Gastroesophageal sphincter (tissue), 4 donors: Measurements from ENCODE around the gene C12orf56. TPM values are rescaled to one million over a fixed set of nuclear protein-coding genes. Genes with fewer than 3 reads are reported as not detected.

Experiments
- ATAC-seq: fragments of 150-250 bp; one replicate; pipeline ENCODE4 v1.9.1; 2016; ENCODE audit warnings: mild to moderate bottlenecking, moderate library complexity
- H3K27ac ChIP-seq, 4 donors: fragments of 200-600 bp; sonication (generic) in 3 of 4; 1 replicate in 3 of 4; 2 replicates in 1 of 4; pipeline ENCODE4 v1.5.1; 2016 to 2019
- H3K27me3 ChIP-seq: fragments of 200-600 bp; sonication (generic); one replicate; pipeline ENCODE4 v1.5.1; 2019
- H3K36me3 ChIP-seq, 2 donors: fragments of 200-600 bp; sonication (generic); one replicate each; pipeline ENCODE4 v1.5.1; 2019; ENCODE audit warnings: control low read depth in 1 of 2
- H3K4me1 ChIP-seq, 3 donors: fragments of 200-600 bp; sonication (generic); 1 replicate in 2 of 3; 2 replicates in 1 of 3; pipeline ENCODE4 v1.5.1; 2016 to 2019; ENCODE audit warnings: control low read depth in 2 of 3
- H3K4me3 ChIP-seq, 2 donors: fragments of 200-600 bp; sonication (generic); one replicate each; pipeline ENCODE4 v1.5.1; 2019; ENCODE audit warnings: mild to moderate bottlenecking in 1 of 2, moderate library complexity in 1 of 2
- H3K9me3 ChIP-seq, 3 donors: fragments of 200-600 bp; sonication (generic); one replicate each; pipeline ENCODE4 v1.5.1; 2017 to 2019; ENCODE audit warnings: control low read depth in 2 of 3
- EP300 ChIP-seq: sonication (generic); formaldehyde crosslinking; IDR thresholded peaks from one replicate; pipeline ENCODE4 v1.6.1; 2017; ENCODE audit warnings: antibody characterized with exemption, mild to moderate bottlenecking
- POLR2A ChIP-seq, 2 donors: fragments of 450-650 bp; IDR thresholded peaks; one replicate each; pipeline ENCODE4 v1.6.1; 2017; ENCODE audit warnings: antibody characterized with exemption in 2 of 2, mild to moderate bottlenecking in 2 of 2, moderate library complexity in 1 of 2
- POLR2AphosphoS5 ChIP-seq: sonication (generic); formaldehyde crosslinking; IDR thresholded peaks from one replicate; pipeline ENCODE4 v1.6.1; 2017; ENCODE audit warnings: antibody characterized with exemption
- WGBS, 2 donors: methylation state at CpG; one replicate each; pipeline ENCODE4 v1.1.5; 2018; ENCODE audit warnings: low coverage in 1 of 2; 5-methylcytosine and 5-hydroxymethylcytosine counted together
- total RNA-seq, 4 donors: library from RNA; depleted of rRNA; stranded (reverse); fragments of >200 nt; gene quantifications; one replicate each; pipeline ENCODE4 v1.1.0, GENCODE V29; 2016
- TF ChIP-seq, protein P1 (sequence below), 4 experiments: fragments of 200-600 bp in 2 of 4; fragments of 450-650 bp in 2 of 4; sonication (generic) in 1 of 4; IDR thresholded peaks; one replicate each; pipeline ENCODE4 v1.5.1; 2017 to 2019; ENCODE audit warnings: antibody characterized with exemption in 4 of 4, mild to moderate bottlenecking in 2 of 4, moderate library complexity in 2 of 4

C12orf56 gene
- total RNA-seq, 4 donors from 2014 or later = not detected

DNA sequence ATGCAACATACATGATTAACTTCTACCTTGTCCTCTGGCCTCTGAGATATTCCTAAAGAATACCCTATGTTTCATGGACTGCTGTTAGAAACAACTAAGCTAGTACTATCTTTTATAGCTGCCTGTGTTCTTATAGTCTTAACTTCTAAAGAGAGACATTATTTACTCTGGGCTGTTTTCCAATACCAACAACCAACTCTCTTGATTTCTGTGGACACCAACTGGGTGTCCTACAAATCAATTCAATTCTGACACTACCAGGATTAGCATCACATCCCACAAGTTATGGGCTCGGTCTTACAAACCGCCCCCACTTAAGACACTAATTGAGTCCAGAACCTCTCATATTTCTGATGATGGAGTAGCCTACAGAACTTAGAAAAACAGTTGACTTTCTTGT lies 21.9 kb upstream of the C12orf56 start:
- no peak for TF ChIP-seq POLR2A (IDR thresholded peaks at IDR 0.05)
- no peak for TF ChIP-seq EP300
- TF ChIP-seq, protein P1, sequence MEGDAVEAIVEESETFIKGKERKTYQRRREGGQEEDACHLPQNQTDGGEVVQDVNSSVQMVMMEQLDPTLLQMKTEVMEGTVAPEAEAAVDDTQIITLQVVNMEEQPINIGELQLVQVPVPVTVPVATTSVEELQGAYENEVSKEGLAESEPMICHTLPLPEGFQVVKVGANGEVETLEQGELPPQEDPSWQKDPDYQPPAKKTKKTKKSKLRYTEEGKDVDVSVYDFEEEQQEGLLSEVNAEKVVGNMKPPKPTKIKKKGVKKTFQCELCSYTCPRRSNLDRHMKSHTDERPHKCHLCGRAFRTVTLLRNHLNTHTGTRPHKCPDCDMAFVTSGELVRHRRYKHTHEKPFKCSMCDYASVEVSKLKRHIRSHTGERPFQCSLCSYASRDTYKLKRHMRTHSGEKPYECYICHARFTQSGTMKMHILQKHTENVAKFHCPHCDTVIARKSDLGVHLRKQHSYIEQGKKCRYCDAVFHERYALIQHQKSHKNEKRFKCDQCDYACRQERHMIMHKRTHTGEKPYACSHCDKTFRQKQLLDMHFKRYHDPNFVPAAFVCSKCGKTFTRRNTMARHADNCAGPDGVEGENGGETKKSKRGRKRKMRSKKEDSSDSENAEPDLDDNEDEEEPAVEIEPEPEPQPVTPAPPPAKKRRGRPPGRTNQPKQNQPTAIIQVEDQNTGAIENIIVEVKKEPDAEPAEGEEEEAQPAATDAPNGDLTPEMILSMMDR (IDR thresholded peaks at IDR 0.05) = no peak
- no peak for TF ChIP-seq POLR2AphosphoS5
- H3K36me3 ChIP-seq = peaks cover 0 to 74% of the 10 kb centered on the region in 2 donors
- H3K9me3 ChIP-seq = no peaks in the 10 kb centered on the region
- H3K27me3 ChIP-seq = no peaks in the 10 kb centered on the region
- peaks cover 0 to 4% (median 0%) of the 10 kb centered on the region in 3 donors for H3K4me1 ChIP-seq
- WGBS, 2 donors = no CpG with 5 or more reads among the region's 2 CpGs
- H3K27ac ChIP-seq = no peak overlapping the region
- H3K4me3 ChIP-seq = no peak overlapping the region
- no peak for ATAC-seq

DNA sequence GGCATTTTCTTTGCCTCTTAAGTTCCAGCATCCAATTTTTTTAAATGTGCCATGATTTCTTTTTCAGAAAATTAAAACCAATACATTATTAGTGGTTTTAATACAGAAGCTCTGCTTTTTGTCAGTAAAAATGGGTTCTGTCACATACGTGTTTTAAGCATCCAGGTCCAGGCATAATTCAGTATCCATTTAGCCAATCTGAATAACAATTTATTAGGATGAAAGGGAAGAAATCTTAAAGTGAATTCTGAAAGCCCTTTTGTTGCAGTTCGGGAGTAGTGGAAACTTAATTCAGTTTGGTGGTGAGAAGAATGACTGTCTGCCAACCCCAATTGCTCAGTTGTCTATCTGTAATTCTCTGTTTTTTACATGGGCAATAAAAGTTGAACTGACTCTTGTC lies 20.9 kb upstream of the C12orf56 start:
- H3K27me3 ChIP-seq = no peaks in the 10 kb centered on the region
- no peak overlapping the region for H3K27ac ChIP-seq
- no peak overlapping the region for H3K4me3 ChIP-seq
- ATAC-seq = no peak
- TF ChIP-seq, protein P1 (IDR thresholded peaks at IDR 0.05) = no peak
- TF ChIP-seq POLR2A (IDR thresholded peaks at IDR 0.05) = no peak
- no peak for TF ChIP-seq EP300
- no peak for TF ChIP-seq POLR2AphosphoS5
- 84 to 100% methylated on average over 2 of the region's 2 CpGs for WGBS, 2 donors
- peaks cover 0 to 9% (median 0%) of the 10 kb centered on the region in 3 donors for H3K4me1 ChIP-seq
- no peaks in the 10 kb centered on the region for H3K9me3 ChIP-seq
- H3K36me3 ChIP-seq = peaks cover 0 to 64% of the 10 kb centered on the region in 2 donors

DNA sequence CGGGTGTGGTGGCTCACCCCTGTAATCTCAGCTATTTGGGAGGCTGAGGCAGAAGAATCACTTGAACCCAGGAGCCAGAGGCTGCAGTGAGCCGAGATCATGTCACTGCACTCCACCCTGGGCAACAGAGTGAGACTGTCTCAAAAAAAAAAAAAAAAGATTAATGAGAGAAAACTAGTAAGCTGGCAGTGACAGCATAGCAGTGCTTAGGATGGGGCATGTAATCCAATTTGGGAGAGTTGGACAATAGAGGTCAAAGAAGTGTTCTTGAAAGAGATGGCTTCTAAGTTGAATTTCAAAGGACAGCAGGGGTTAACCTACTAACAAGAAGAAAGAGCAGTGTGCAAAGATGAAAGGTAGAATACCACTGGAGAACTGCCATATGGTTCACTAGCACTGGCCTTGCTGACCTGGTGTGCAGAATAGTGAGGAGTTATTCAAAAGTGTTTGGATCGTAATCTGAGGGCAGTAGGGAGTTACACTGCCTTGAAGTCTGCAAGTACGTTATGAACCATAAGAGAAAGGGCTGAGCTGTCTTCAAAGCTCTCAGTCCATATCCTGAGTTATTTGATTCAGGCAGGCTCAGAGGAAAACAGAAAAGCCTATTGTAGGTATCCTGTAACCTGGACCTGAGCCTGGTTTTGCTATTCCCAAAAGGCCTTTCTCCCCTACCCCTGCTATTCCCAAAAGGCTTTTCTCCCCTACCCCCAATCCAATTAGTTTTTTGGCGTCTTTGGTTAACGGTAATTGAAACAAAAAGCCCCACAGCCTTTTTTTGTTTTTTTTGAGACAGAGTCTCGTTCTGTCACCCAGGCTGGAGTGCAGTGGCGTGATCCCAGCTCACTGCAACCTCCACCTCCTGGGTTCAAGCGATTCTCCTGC lies 17.0 kb upstream of the C12orf56 start:
- Histone ChIP-seq H3K27ac (no peak overlapping the region), H3K36me3 (peaks cover 0 to 25% of the 10 kb centered on the region in 2 donors)
- WGBS, 2 donors = 84% methylated on average over 7 of the region's 9 CpGs

DNA sequence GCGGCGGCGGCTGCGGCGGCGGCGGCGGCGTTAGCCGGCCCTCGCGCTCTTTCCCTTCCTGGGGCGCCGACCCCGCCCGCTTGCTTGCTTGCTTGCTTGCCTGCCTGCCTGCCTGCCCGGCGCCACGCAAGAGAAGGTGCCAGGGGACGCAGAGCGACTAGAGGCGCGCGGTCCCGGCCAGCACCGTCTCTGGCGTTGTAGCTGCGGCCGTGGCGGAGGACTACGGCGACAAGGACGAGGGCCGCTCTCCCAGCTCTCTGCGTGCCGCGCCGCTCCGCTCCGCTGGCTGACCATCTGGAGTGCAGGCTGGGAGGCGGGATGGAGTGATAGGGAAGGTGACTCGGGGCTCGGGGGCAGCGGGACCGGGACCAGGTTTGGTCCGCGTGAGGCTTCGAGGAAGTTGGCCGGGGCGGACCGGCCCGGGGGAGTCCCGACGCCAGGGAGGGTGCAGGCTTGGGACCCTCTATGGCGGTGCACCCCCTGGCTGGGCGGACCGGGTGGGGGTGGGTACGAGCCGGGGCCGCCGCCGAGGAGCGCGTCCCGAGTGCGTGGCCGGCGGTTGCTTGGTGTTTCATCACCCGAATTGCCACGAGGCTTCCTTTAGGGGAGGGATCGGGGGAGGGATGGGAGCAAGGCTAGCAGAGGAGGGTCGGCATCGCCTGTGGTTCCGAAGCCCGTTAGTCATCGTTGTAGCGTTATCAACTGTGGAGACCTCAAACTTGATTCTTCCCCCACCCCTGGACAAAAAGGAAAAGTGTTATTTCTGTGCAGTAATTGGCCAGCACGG lies 14.1 kb upstream of the C12orf56 start:
- Histone ChIP-seq H3K9me3 (no peaks in the 10 kb centered on the region), H3K4me1 (peaks cover 3 to 29% (median 5%) of the 10 kb centered on the region in 3 donors), H3K4me3 (peak overlapping the region; percentile 80 to 95), H3K27me3 (no peaks in the 10 kb centered on the region), H3K27ac (peak overlapping the region; percentile 84 to 99 (median 98)), H3K36me3 (no peaks in the 10 kb centered on the region)
- 0 to 2% methylated on average over 1 to 9 of the region's 78 CpGs for WGBS, 2 donors
- ATAC-seq = peak; percentile 41
- peak; percentile 16 for TF ChIP-seq POLR2AphosphoS5
- peak; percentile 65 to 89 for TF ChIP-seq POLR2A (IDR thresholded peaks at IDR 0.05)
- TF ChIP-seq EP300 = no peak
- TF ChIP-seq, protein P1 (IDR thresholded peaks at IDR 0.05) = no peak

More for the DNA sequence above, 17.0 kb upstream of the C12orf56 start:
- Histone ChIP-seq H3K4me3 (no peak overlapping the region), H3K27me3 (no peaks in the 10 kb centered on the region), H3K4me1 (peaks cover 3 to 29% (median 5%) of the 10 kb centered on the region in 3 donors), H3K9me3 (no peaks in the 10 kb centered on the region)
- TF ChIP-seq POLR2A (IDR thresholded peaks at IDR 0.05) = no peak
- TF ChIP-seq, protein P1 (IDR thresholded peaks at IDR 0.05) = no peak
- TF ChIP-seq POLR2AphosphoS5 = no peak
- TF ChIP-seq EP300 = no peak
- ATAC-seq = no peak
